GM12801 (cell line): ENCODE measurements around the gene YDJC.
A peak's percentile ranks its signal among the peaks of the same experiment; 100 is the strongest.

Experiments used
- TF ChIP-seq, protein P1 (sequence below): IDR thresholded peaks from one replicate; pipeline ENCODE4 v1.5.1; 2011; ENCODE audit warnings: control low read depth; ENCODE audit not compliant: insufficient read length; ENCODE audit errors: extremely low read depth

YDJC gene

DNA sequence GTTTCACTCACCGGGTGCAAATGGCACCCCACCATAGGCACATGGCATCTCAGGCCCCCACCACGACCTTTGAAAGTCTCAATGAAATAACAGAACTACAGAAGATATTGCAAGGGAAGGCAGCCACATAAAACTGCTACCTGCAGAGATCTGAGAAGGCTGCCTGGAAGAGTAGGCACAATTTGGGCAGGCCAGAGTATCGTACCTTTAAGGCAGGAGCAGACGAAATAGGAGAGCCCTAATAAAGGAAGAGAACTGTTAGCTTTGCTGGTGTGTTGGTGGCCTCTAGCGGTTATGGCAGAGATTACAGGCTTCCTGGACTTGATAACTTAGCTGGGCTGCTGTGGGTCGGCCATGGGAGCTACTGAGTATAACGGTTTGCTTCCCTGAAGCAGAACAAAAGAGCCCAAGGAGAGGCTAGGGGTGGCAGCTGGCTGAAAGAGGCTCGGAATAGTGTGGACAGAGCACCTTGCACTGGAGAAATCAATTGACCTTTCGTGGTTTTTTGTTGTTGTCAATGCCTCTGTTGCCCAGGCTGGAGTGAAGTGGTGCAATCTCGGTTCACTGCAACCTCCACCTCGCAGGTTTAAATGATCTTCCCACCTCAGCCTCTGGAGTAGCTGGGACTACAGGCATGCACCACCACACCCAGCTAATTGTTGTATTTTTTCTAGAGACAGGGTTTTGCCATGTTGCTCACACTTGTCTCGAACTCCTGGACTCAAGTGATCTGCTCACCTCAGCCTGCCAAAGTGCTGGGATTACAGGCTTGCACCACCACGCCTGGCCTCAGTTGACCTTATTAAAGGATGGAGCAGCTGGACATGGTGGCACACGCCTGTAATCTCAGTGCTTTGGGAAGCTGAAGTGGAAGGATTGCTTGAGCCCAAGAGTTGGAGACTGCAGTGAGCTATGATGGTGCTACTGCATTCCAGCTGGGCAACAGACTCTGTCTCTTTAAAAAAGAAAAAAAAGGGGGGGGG is 17.1 kb upstream of the YDJC start:
- TF ChIP-seq, protein P1, sequence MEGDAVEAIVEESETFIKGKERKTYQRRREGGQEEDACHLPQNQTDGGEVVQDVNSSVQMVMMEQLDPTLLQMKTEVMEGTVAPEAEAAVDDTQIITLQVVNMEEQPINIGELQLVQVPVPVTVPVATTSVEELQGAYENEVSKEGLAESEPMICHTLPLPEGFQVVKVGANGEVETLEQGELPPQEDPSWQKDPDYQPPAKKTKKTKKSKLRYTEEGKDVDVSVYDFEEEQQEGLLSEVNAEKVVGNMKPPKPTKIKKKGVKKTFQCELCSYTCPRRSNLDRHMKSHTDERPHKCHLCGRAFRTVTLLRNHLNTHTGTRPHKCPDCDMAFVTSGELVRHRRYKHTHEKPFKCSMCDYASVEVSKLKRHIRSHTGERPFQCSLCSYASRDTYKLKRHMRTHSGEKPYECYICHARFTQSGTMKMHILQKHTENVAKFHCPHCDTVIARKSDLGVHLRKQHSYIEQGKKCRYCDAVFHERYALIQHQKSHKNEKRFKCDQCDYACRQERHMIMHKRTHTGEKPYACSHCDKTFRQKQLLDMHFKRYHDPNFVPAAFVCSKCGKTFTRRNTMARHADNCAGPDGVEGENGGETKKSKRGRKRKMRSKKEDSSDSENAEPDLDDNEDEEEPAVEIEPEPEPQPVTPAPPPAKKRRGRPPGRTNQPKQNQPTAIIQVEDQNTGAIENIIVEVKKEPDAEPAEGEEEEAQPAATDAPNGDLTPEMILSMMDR, result peak; percentile 79

DNA sequence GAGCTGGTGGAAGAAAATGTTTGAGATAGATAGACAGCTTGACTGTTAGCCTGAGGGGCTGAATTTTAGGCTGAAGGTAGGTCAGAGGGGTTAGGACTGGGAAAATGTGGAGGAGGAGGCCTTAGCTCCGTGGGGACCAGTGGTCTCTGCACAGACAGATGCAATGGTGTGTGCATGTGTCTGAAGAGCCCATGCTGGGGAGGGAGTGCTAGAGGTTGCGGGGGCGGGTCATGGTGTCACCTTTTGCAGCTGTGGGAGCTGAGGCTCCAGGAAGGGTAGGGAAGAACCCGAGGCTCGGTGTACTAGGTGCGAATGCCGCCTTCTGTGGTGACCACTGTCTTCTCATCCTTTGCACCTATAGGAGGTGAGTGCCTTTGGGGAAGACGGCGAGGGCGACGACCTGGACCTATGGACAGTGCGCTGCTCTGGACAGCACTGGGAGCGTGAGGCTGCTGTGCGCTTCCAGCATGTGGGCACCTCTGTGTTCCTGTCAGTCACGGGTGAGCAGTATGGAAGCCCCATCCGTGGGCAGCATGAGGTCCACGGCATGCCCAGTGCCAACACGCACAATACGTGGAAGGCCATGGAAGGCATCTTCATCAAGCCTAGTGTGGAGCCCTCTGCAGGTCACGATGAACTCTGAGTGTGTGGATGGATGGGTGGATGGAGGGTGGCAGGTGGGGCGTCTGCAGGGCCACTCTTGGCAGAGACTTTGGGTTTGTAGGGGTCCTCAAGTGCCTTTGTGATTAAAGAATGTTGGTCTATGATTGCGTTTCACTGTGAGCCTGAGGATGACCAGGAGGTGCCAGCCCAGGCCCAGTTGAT is 13.9 kb upstream of the YDJC start:
- TF ChIP-seq, protein P1, result no peak

DNA sequence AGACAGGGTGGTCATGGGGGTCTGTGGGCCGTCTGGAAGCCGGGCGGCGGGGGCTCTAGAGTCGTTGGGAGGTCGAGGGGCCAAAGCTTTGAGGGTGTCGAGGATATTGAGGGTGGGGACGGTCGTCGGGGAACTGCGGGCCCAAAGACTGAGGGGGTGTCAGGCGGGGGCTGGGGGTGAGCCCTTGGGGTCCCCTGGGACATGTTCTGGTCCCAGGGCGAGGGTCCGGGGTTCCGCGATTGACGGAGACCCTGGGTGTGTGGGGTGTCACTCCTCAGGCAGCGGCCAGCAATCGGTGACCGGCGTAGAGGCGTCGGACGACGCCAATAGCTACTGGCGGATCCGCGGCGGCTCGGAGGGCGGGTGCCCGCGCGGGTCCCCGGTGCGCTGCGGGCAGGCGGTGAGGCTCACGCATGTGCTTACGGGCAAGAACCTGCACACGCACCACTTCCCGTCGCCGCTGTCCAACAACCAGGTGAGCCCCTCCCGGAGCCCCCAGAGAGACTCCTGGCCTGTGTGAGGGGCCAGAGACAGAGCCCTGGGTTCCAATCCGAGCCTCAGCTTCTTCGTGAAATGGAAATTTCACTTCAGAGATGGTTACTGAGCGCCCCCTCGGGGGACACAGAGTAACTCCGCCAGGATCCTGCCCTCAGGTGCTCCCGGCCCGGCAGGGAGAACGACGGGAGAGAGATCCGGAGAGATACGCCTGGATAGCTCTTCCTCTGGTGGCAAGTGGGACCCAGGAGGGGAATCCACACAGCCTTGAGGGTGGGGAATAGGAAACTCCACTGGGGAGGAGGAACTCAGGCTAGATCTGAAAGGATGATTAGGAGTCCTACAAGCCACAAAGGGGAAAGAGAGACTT is 13.0 kb upstream of the YDJC start:
- TF ChIP-seq, protein P1, result no peak

DNA sequence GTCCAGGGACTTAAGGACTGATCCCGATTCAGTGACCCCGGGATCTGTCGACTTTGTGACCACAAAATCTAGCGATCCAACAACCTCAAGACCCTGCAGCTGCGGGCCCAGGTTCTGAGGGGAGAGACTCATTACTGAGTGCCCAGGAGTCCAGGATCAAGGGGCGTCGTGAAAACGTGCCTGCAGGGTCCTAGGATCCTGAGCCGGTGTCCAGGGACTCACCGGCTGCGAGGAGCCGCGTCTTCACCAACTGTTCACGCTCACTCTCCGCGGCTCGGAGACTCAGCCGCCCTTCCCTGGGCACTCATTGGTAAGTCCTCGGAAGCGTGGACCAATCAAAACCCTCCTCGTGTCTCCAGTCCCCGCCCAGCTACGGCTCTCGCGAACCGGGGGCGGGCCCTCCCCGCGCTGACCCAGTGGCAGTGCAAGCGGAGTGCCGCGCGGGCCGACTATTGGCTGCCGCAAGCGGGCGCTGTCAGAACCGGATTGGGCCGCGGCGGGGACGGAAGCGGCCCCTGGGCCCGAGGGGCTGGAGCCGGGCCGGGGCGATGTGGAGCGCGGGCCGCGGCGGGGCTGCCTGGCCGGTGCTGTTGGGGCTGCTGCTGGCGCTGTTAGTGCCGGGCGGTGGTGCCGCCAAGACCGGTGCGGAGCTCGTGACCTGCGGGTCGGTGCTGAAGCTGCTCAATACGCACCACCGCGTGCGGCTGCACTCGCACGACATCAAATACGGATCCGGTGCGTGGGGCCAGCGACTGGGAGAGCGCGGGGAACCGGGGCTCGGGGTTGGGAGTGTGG is 12.2 kb upstream of the YDJC start, which contains the start of gene SDF2L1:
SDF2L1 (plus strand) TSS at position 514 of the 795 bp plus-strand sequence; CDS start at position 549, 35 bp downstream.
- TF ChIP-seq, protein P1, result no peak

DNA sequence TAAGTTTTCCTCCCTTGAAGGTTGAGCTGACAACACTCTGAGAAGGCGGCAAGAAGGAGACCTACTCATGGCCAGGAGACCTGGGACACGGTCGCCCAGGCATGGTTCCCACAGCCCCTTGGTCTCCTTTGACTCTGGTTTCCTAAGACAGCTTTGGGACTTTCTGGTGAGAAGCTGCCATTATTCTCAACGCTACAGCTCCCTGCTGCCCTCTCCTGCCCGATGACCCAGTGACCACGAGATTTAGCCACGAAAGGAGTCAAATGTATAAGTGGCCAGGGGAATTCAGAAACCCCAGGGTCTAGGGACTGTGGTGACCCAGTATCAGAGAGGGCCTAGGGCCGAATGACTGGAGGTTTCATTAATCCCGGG is 11.6 kb upstream of the YDJC start:
- TF ChIP-seq, protein P1, result no peak

DNA sequence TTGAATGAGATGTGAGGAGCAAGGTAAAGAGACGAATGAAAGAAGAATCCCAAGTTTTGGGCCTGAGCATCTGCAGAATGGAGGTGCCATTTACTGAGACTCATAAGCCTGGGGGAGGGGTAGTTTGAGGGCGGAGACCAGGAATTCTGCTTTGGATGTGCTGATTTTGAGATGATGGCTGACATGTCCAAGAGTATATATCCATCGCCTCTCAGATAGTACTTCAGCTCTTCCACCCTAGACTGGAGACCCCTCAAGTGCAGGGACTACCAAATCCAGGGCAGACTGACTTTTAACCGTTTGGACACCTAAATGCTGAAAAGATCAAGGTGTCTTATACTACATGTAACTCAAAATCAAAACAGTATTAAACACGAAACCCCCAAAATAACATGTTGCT is 11.0 kb upstream of the YDJC start:
- TF ChIP-seq, protein P1, result no peak
